Loucy (cell line): Measurements from ENCODE around the gene NFAT5.

Experiments
- H2AFZ ChIP-seq: fragments of 200-600 bp; sonication (generic); 2 replicates; pipeline ENCODE4 v1.6.0; 2016; ENCODE audit warnings: antibody characterized with exemption, mild to moderate bottlenecking, low read length, moderate library complexity
- H3F3A ChIP-seq: fragments of 200-600 bp; 2 replicates; pipeline ENCODE4 v1.6.0; 2016; ENCODE audit warnings: antibody characterized with exemption, low read depth, mild to moderate bottlenecking
- H3K27me3 ChIP-seq: fragments of 200-600 bp; sonication (generic); 2 replicates; pipeline ENCODE4 v1.6.1; 2014; ENCODE audit warnings: low read length, mild to moderate bottlenecking; ENCODE audit not compliant: insufficient read depth, poor library complexity, severe bottlenecking
- H3K36me3 ChIP-seq: fragments of 200-600 bp; sonication (generic); 2 replicates; pipeline ENCODE4 v1.6.1; 2016; ENCODE audit warnings: low read length; ENCODE audit not compliant: insufficient read depth
- H3K4me1 ChIP-seq: fragments of 200-600 bp; sonication (generic); 2 replicates; pipeline ENCODE4 v1.5.1; 2014; ENCODE audit warnings: low read length, mild to moderate bottlenecking; ENCODE audit not compliant: insufficient read depth, poor library complexity, severe bottlenecking
- H3K4me2 ChIP-seq: fragments of 200-600 bp; sonication (generic); 2 replicates; pipeline ENCODE4 v1.6.0; 2014; ENCODE audit warnings: antibody characterized with exemption, low read length, low read depth, mild to moderate bottlenecking; ENCODE audit not compliant: poor library complexity, severe bottlenecking
- H3K4me3 ChIP-seq: fragments of 200-600 bp; sonication (generic); 2 replicates; pipeline ENCODE4 v1.5.1; 2014; ENCODE audit warnings: low read length, mild to moderate bottlenecking, mixed read lengths; ENCODE audit not compliant: poor library complexity, severe bottlenecking
- H3K79me2 ChIP-seq: fragments of 200-600 bp; sonication (generic); 2 replicates; pipeline ENCODE4 v1.6.1; 2014; ENCODE audit warnings: low read length; ENCODE audit not compliant: insufficient read depth
- H3K9ac ChIP-seq: fragments of 200-600 bp; sonication (generic); 2 replicates; pipeline ENCODE4 v1.6.0; 2014; ENCODE audit warnings: mild to moderate bottlenecking, low read depth, low read length, moderate library complexity; ENCODE audit not compliant: poor library complexity, severe bottlenecking
- H3K9me2 ChIP-seq: fragments of 200-600 bp; sonication (generic); replicated peaks from 2 replicates; pipeline ENCODE4 v1.6.1; 2016; ENCODE audit warnings: low read depth, low read length, mixed read lengths
- H3K9me3 ChIP-seq: fragments of 200-600 bp; sonication (generic); 2 replicates; pipeline ENCODE4 v1.6.1; 2014; ENCODE audit warnings: mild to moderate bottlenecking, antibody characterized with exemption, low read length, low read depth; ENCODE audit not compliant: insufficient read depth
- H4K20me1 ChIP-seq: fragments of 200-600 bp; sonication (generic); 2 replicates; pipeline ENCODE4 v1.6.0; 2014; ENCODE audit warnings: antibody characterized with exemption, low read length, mild to moderate bottlenecking; ENCODE audit not compliant: insufficient read depth, poor library complexity, severe bottlenecking
- CTCF ChIP-seq: fragments of 200-600 bp; sonication (generic); conservative IDR thresholded peaks from 2 replicates; pipeline ENCODE4 v1.5.1; 2014; ENCODE audit warnings: mild to moderate bottlenecking, antibody characterized with exemption, low read length
- EZH2phosphoT487 ChIP-seq: fragments of 200-600 bp; IDR thresholded peaks from 2 replicates; pipeline ENCODE4 v1.6.1; 2018; ENCODE audit warnings: antibody characterized with exemption, mild to moderate bottlenecking, moderate library complexity, borderline replicate concordance

Gene NFAT5

GRCh38 chr16:69520800-69521602 lies 44.8 kb upstream of the NFAT5 start:
- Histone ChIP-seq H2AFZ (peak overlapping the region; percentile 77), H3K4me3 (no peak overlapping the region), H3K9me2 (no peaks in the 10 kb centered on the region), H3K79me2 (no peaks in the 10 kb centered on the region), H3K27me3 (no peaks in the 10 kb centered on the region), H3F3A (no peaks in the 10 kb centered on the region), H3K9me3 (no peaks in the 10 kb centered on the region), H3K4me2 (no peak overlapping the region), H3K36me3 (no peaks in the 10 kb centered on the region), H4K20me1 (no peaks in the 10 kb centered on the region), H3K4me1 (no peaks in the 10 kb centered on the region), H3K9ac (no peak overlapping the region)
- TF ChIP-seq CTCF (no peak), EZH2phosphoT487 (no peak)

- no peak overlapping the region for H3K4me2 ChIP-seq
Observed at GRCh38 chr16:69522041-69522578, 43.7 kb upstream of the NFAT5 start.

GRCh38 chr16:69522732-69523404 lies 42.9 kb upstream of the NFAT5 start:
- H3K36me3 ChIP-seq: no peaks in the 10 kb centered on the region
- H3K4me1 ChIP-seq: no peaks in the 10 kb centered on the region
- no peak overlapping the region for H3K9ac ChIP-seq
- no peak overlapping the region for H3K4me3 ChIP-seq
- no peaks in the 10 kb centered on the region for H3K27me3 ChIP-seq
- TF ChIP-seq CTCF: no peak
- no peak for TF ChIP-seq EZH2phosphoT487
- no peaks in the 10 kb centered on the region for H3F3A ChIP-seq
- H3K9me3 ChIP-seq: no peaks in the 10 kb centered on the region
- peak overlapping the region; percentile 74 for H2AFZ ChIP-seq
- H3K4me2 ChIP-seq: no peak overlapping the region
- H3K79me2 ChIP-seq: no peaks in the 10 kb centered on the region
- no peaks in the 10 kb centered on the region for H3K9me2 ChIP-seq
- no peaks in the 10 kb centered on the region for H4K20me1 ChIP-seq

More at GRCh38 chr16:69522041-69522578, 43.7 kb upstream of the NFAT5 start:
- H3K4me1 ChIP-seq: no peaks in the 10 kb centered on the region
- no peaks in the 10 kb centered on the region for H3K9me3 ChIP-seq
- H3K4me3 ChIP-seq: no peak overlapping the region
- 0 out of 2 replicates have a peak overlapping the region, but pooled peaks have one; percentile 77 for H2AFZ ChIP-seq
- no peaks in the 10 kb centered on the region for H3F3A ChIP-seq
- H3K27me3 ChIP-seq: no peaks in the 10 kb centered on the region
- no peak overlapping the region for H3K9ac ChIP-seq
- no peaks in the 10 kb centered on the region for H3K36me3 ChIP-seq
- H4K20me1 ChIP-seq: no peaks in the 10 kb centered on the region
- H3K9me2 ChIP-seq: no peaks in the 10 kb centered on the region
- TF ChIP-seq CTCF: no peak
- H3K79me2 ChIP-seq: no peaks in the 10 kb centered on the region
